NCI-H2107 treated with DMSO at 0.1 percent for 48 hours (cell line): Measurements from ENCODE around the gene ZBTB5.
"Not testable (repeated sequence)": the region's sequence is repeated elsewhere in the genome, so short reads cannot be mapped to it uniquely, and the experiment has no call there.

ENCODE experiments used
- DNase-seq: peaks from one replicate; lab custom pipeline; 2025; ENCODE audit not compliant: unreplicated experiment; lab: John Stamatoyannopoulos, UW

ZBTB5 gene

GRCh38 chr9:37465249-37466036 lies at the start of gene ZBTB5:
Gene ZBTB5 (minus strand): TSS chr9:37465450. CDS start chr9:37442551, 22,899 bp downstream.
- DNase-seq = peak; percentile 99

- no peak for DNase-seq
Observed at GRCh38 chr9:37514999-37515398, 49.7 kb upstream of the ZBTB5 start.

- not testable (repeated sequence) for DNase-seq
Observed at GRCh38 chr9:37514415-37514814, 49.2 kb upstream of the ZBTB5 start.

GRCh38 chr9:37512437-37512836 lies 47.2 kb upstream of the ZBTB5 start:
- DNase-seq = no peak

- no peak for DNase-seq
Observed at GRCh38 chr9:37511016-37512010, 46.1 kb upstream of the ZBTB5 start.

GRCh38 chr9:37510053-37510452 lies 44.8 kb upstream of the ZBTB5 start:
- not testable (repeated sequence) for DNase-seq

GRCh38 chr9:37509536-37509935 lies 44.3 kb upstream of the ZBTB5 start:
- DNase-seq = no peak

- no peak for DNase-seq
Observed at GRCh38 chr9:37508834-37509206, 43.6 kb upstream of the ZBTB5 start.

GRCh38 chr9:37508135-37508833 lies 43.0 kb upstream of the ZBTB5 start:
- no peak for DNase-seq

GRCh38 chr9:37507566-37508134 lies 42.4 kb upstream of the ZBTB5 start:
- no peak for DNase-seq

GRCh38 chr9:37504605-37505004 lies 39.4 kb upstream of the ZBTB5 start:
- DNase-seq = no peak

GRCh38 chr9:37503736-37504135 lies 38.5 kb upstream of the ZBTB5 start:
- DNase-seq = no peak

GRCh38 chr9:37501957-37502596 lies 36.8 kb upstream of the ZBTB5 start:
- no peak for DNase-seq

- DNase-seq = no peak
Observed at GRCh38 chr9:37499297-37499696, 34.0 kb upstream of the ZBTB5 start.

- DNase-seq = no peak
Observed at GRCh38 chr9:37498457-37498856, 33.2 kb upstream of the ZBTB5 start.

- no peak for DNase-seq
Observed at GRCh38 chr9:37497320-37497719, 32.1 kb upstream of the ZBTB5 start.

GRCh38 chr9:37496020-37496419 lies 30.8 kb upstream of the ZBTB5 start:
- no peak for DNase-seq

GRCh38 chr9:37495571-37495970 lies 30.3 kb upstream of the ZBTB5 start:
- DNase-seq = no peak

GRCh38 chr9:37491939-37492338 lies 26.7 kb upstream of the ZBTB5 start:
- DNase-seq = no peak
